SH-SY5Y (cell line): Measurements from ENCODE around the gene UBE3B.

Source experiments
- GATA2 ChIP-seq: IDR thresholded peaks from 2 replicates; pipeline ENCODE4 v1.6.1; 2011; ENCODE audit warnings: mild to moderate bottlenecking, low read depth, low read length
- GATA3 ChIP-seq: IDR thresholded peaks from 2 replicates; pipeline ENCODE4 v1.6.1; 2011; ENCODE audit warnings: low read depth, mild to moderate bottlenecking, low read length, moderate library complexity

- peak; percentile 82 for TF ChIP-seq GATA2
- no peak for TF ChIP-seq GATA3
Measured at GRCh38 chr12:109538191-109538863, 60.9 kb downstream of the UBE3B start.
